ENCODE measurements around the gene ADSL. TPM values are rescaled to one million over a fixed set of nuclear protein-coding genes. Genes with fewer than 3 reads are reported as not detected.

The ADSL gene
- total and polyA plus RNA-seq, 2 of the 4 experiments (the other 2 are of a cell fraction), result 93.6 to 229 TPM

GRCh38 chr22:40396882-40397281, 50.6 kb downstream of the ADSL start:
- Histone ChIP-seq H3K4me2 (ENCODE audit: low read depth, low read length) (no peak overlapping the region), H3K9me1 (ENCODE audit: insufficient read depth, low read length) (peaks cover 13% of the 10 kb centered on the region), H2BK20ac (ENCODE audit: low read depth, low read length) (no peak overlapping the region), H3K4me1 (ENCODE audit: control insufficient read depth, insufficient read depth, low read length) (peaks cover 8% of the 10 kb centered on the region), H3K23ac (ENCODE audit: low read depth, low read length) (no peak overlapping the region), H3K4ac (ENCODE audit: low read depth, low read length) (no peak overlapping the region), H4K8ac (ENCODE audit: low read depth in 2 of 2, low read length in 2 of 2) (peak overlapping the region; percentile 33 to 82; a peak in 2 of 4 replicates), H4K20me1 (ENCODE audit: insufficient read depth, low read length) (peaks cover 9% of the 10 kb centered on the region), H2AFZ (replicated peaks; ENCODE audit: low read length, poor library complexity) (peak overlapping the region; percentile 59), H2BK5ac (ENCODE audit: low read depth, low read length, poor library complexity, severe bottlenecking) (peak overlapping the region; percentile 18), H2BK120ac (ENCODE audit: low read depth, low read length) (no peak overlapping the region), H3K36me3 (ENCODE audit: control insufficient read depth, insufficient read depth, low read length) (peaks cover 10% of the 10 kb centered on the region), H3K27me3 (ENCODE audit: control insufficient read depth, insufficient read depth, low read length) (no peaks in the 10 kb centered on the region), H4K91ac (ENCODE audit: insufficient read depth, low read depth, low read length) (no peak overlapping the region), H3K9me3 (ENCODE audit: control insufficient read depth, insufficient read depth, low read length) (no peaks in the 10 kb centered on the region), H3K4me3 (ENCODE audit: insufficient read depth, low read depth, low read length) (no peak overlapping the region), H3K79me1 (ENCODE audit: low read depth in 1 of 2, low read length in 2 of 2) (peaks cover 32 to 66% of the 10 kb centered on the region in 2 experiments), H3K9ac (ENCODE audit: low read depth, low read length) (no peak overlapping the region), H3K14ac (replicated peaks; ENCODE audit: low read depth, low read length) (no peak overlapping the region), H2AK5ac (ENCODE audit: low read depth, low read length) (no peak overlapping the region), H2BK15ac (ENCODE audit: low read depth, low read length) (no peak overlapping the region), H3K56ac (ENCODE audit: extremely low read depth, insufficient read depth, low read length) (no peak overlapping the region), H4K5ac (ENCODE audit: low read depth, low read length) (no peak overlapping the region), H3K18ac (ENCODE audit: low read depth, low read length) (no peak overlapping the region), H3K27ac (ENCODE audit: insufficient read depth, low read length) (no peak overlapping the region), H2AK9ac (replicated peaks; ENCODE audit: low read depth, low read length, poor library complexity) (no peak overlapping the region)
- ATAC-seq (ENCODE audit: low read depth) (peak; percentile 70), DNase-seq (peak; percentile 88)
- dilution Hi-C loops (cut with HindIII; ENCODE audit: low sequenced_read_pairs, unreplicated experiment) (no loop called here), in situ Hi-C loops (cut with MboI; ENCODE audit: low sequenced_read_pairs) (no loop called here), intact Hi-C loops (cut with micrococcal nuclease) (no loop called here)
- no CpG with 5 or more reads among the region's 4 CpGs for WGBS, 2 experiments (ENCODE audit: extremely low coverage in 2 of 2, insufficient read length in 1 of 2)
- ChIA-PET POLR2A (ENCODE audit: unreplicated experiment) (interaction anchor here (0.6 kb wide), 1 partner anchor 24 kb away, joined by 4 read pairs; no protein-coding TSS in a partner anchor), CTCF (no interaction called here)
- no peak for TF ChIP-seq MAFK (IDR thresholded peaks at IDR 0.05; ENCODE audit: low read depth, low read length)
- TF ChIP-seq CTCF (conservative IDR thresholded peaks at IDR 0.05; ENCODE audit: low read depth, low read length), result no peak
- no peak for TF ChIP-seq FOS (IDR thresholded peaks at IDR 0.05; ENCODE audit: low read depth, low read length)
- no peak for TF ChIP-seq RCOR1 (IDR thresholded peaks at IDR 0.05; ENCODE audit: insufficient replicate concordance, low read length)
- TF ChIP-seq ELK1 (IDR thresholded peaks at IDR 0.05; ENCODE audit: borderline replicate concordance, low read depth, low read length), result no peak
- no peak for TF ChIP-seq RAD21 (IDR thresholded peaks at IDR 0.05; ENCODE audit: low read length)
- TF ChIP-seq MAZ (IDR thresholded peaks at IDR 0.05; ENCODE audit: borderline replicate concordance, low read depth, low read length), result no peak
- TF ChIP-seq POLR2A (IDR thresholded peaks at IDR 0.05; ENCODE audit: low read depth, low read length), result no peak
- no peak for TF ChIP-seq RFX5 (IDR thresholded peaks at IDR 0.05; ENCODE audit: low read depth, low read length)
- no peak for TF ChIP-seq SMC3 (IDR thresholded peaks at IDR 0.05; ENCODE audit: low read depth, low read length)
- TF ChIP-seq MXI1 (IDR thresholded peaks at IDR 0.05; ENCODE audit: borderline replicate concordance, low read depth, low read length), result no peak
- TF ChIP-seq BHLHE40 (IDR thresholded peaks at IDR 0.05; ENCODE audit: low read depth, low read length), result no peak
- no peak for TF ChIP-seq USF2 (IDR thresholded peaks at IDR 0.05; ENCODE audit: low read depth, low read length)
- no peak for TF ChIP-seq NFE2L2 (IDR thresholded peaks at IDR 0.05; ENCODE audit: low read depth, low read length)
- no peak for TF ChIP-seq CHD1 (IDR thresholded peaks at IDR 0.05; ENCODE audit: low read depth, low read length)
- TF ChIP-seq CEBPB (IDR thresholded peaks at IDR 0.05; ENCODE audit: low read depth, low read length), result no peak
- no TSS peak for BruUV-seq (replicated peaks)
